DND-41 (cell line): ENCODE data around the gene SUPT3H.

ENCODE experiments used
- CTCF ChIP-seq: IDR thresholded peaks from 2 replicates; pipeline ENCODE4 v1.5.1; 2012; ENCODE audit warnings: borderline replicate concordance, low read length, moderate library complexity, mild to moderate bottlenecking; ENCODE audit not compliant: poor library complexity, severe bottlenecking; ENCODE audit errors: extremely low read depth
- EZH2 ChIP-seq: IDR thresholded peaks from 3 replicates; pipeline ENCODE4 v1.6.1; 2012; ENCODE audit warnings: borderline replicate concordance, low read depth, mild to moderate bottlenecking, moderate library complexity, low read length, inconsistent platforms; ENCODE audit not compliant: severe bottlenecking

- TF ChIP-seq CTCF (no peak), EZH2 (no peak)
These were observed 332.5 kb downstream of the SUPT3H start for GRCh38 chr6:45045253-45045601.
